Endodermal cell (in vitro differentiated cells): ENCODE data around the gene NKD1. TPM values are rescaled to one million over a fixed set of nuclear protein-coding genes. Genes with fewer than 3 reads are reported as not detected.

ENCODE experiments used
- DNase-seq: peaks from one replicate; pipeline ENCODE4 v3.0.0-alpha.2; 2017
- H3K27ac ChIP-seq: 2 replicates; pipeline ENCODE4 v1.5.1; 2013; ENCODE audit warnings: mild to moderate bottlenecking, low read depth, low read length, moderate library complexity
- H3K27me3 ChIP-seq: 2 replicates; pipeline ENCODE4 v1.6.1; 2013; ENCODE audit warnings: mild to moderate bottlenecking, low read length, moderate library complexity; ENCODE audit not compliant: insufficient read depth, control insufficient read depth, poor library complexity, severe bottlenecking
- H3K36me3 ChIP-seq: 2 replicates; pipeline ENCODE4 v1.7.0; 2013; ENCODE audit warnings: mild to moderate bottlenecking, low read length, moderate library complexity; ENCODE audit not compliant: control insufficient read depth, insufficient read depth
- H3K4me1 ChIP-seq: one replicate; pipeline ENCODE4 v1.7.0; 2013; ENCODE audit warnings: low read length; ENCODE audit not compliant: control insufficient read depth, insufficient read depth
- H3K4me3 ChIP-seq: 2 replicates; pipeline ENCODE4 v1.5.1; 2013; ENCODE audit warnings: mild to moderate bottlenecking, low read length, moderate library complexity
- H3K9ac ChIP-seq: 2 replicates; pipeline ENCODE4 v1.6.1; 2013; ENCODE audit warnings: mild to moderate bottlenecking, low read length, moderate library complexity; ENCODE audit not compliant: poor library complexity, severe bottlenecking; ENCODE audit errors: extremely low read depth
- H3K9me3 ChIP-seq: 2 replicates; pipeline ENCODE4 v1.6.1; 2013; ENCODE audit warnings: mild to moderate bottlenecking, low read length, moderate library complexity; ENCODE audit not compliant: control insufficient read depth
- H3K27ac Mint-ChIP-seq: 2 replicates; pipeline ENCODE4 v1.8.0; 2020; ENCODE audit warnings: mixed read lengths
- H3K27me3 Mint-ChIP-seq: 2 replicates; pipeline ENCODE4 v1.8.0; 2021; ENCODE audit warnings: mild to moderate bottlenecking, mixed read lengths; ENCODE audit not compliant: insufficient read depth
- H3K36me3 Mint-ChIP-seq: 2 replicates; pipeline ENCODE4 v1.8.0; 2020; ENCODE audit warnings: low read depth, mixed read lengths
- H3K4me1 Mint-ChIP-seq: 2 replicates; pipeline ENCODE4 v1.8.0; 2020; ENCODE audit warnings: mixed read lengths
- H3K4me3 Mint-ChIP-seq: 2 replicates; pipeline ENCODE4 v1.8.0; 2020; ENCODE audit warnings: mild to moderate bottlenecking, moderate library complexity, mixed read lengths
- H3K9me3 Mint-ChIP-seq: 2 replicates; pipeline ENCODE4 v1.8.0; 2020; ENCODE audit warnings: mild to moderate bottlenecking, mixed read lengths
- CTCF ChIP-seq: fragments of 200-600 bp; sonication (generic); conservative IDR thresholded peaks from 2 replicates; pipeline ENCODE4 v1.5.0; 2021; ENCODE audit warnings: antibody characterized with exemption, mild to moderate bottlenecking
- WGBS, 2 experiments: methylation state at CpG; one replicate each; pipeline versions ENCODE4 v1.1.5 to v1.1.7; 2013; ENCODE audit warnings: missing lambda C conversion rate in 2 of 2, mixed read lengths in 1 of 2; ENCODE audit not compliant: insufficient coverage in 1 of 2, insufficient read length in 1 of 2; 5-methylcytosine and 5-hydroxymethylcytosine counted together
- total RNA-seq, 2 donors: library from RNA; stranded (reverse); fragmentation: NEBNext Ultra II Directional in 1 of 2; extraction: Animal tissue kit (Norgen Biotek cat#: 25700) in 1 of 2; gene quantifications; 2 replicates in 1 of 2; 3 replicates in 1 of 2; pipeline ENCODE4 v1.2.1, GENCODE V29; 2021

The NKD1 gene
- total RNA-seq, 2 donors from 2014 or later, result 7.0 to 9.5 TPM

GRCh38 chr16:50571786-50572185 lies 23.6 kb downstream of the NKD1 start:
- H3K9me3 ChIP-seq, result no peaks in the 10 kb centered on the region
- H3K4me1 ChIP-seq, result no peaks in the 10 kb centered on the region
- H3K36me3 Mint-ChIP-seq, result peaks cover 7% of the 10 kb centered on the region
- H3K9ac ChIP-seq, result no peak overlapping the region
- no peaks in the 10 kb centered on the region for H3K9me3 Mint-ChIP-seq
- peaks cover 7% of the 10 kb centered on the region for H3K36me3 ChIP-seq
- 97 to 98% methylated on average over 6 to 7 of the region's 7 CpGs for WGBS, 2 experiments
- no peak overlapping the region for H3K4me3 ChIP-seq
- peaks cover 10% of the 10 kb centered on the region for H3K4me1 Mint-ChIP-seq
- H3K4me3 Mint-ChIP-seq, result no peak overlapping the region
- no peak overlapping the region for H3K27ac Mint-ChIP-seq
- no peaks in the 10 kb centered on the region for H3K27me3 ChIP-seq
- H3K27me3 Mint-ChIP-seq, result no peaks in the 10 kb centered on the region
- no peak for TF ChIP-seq CTCF
- DNase-seq, result no peak
- no peak overlapping the region for H3K27ac ChIP-seq

DNA sequence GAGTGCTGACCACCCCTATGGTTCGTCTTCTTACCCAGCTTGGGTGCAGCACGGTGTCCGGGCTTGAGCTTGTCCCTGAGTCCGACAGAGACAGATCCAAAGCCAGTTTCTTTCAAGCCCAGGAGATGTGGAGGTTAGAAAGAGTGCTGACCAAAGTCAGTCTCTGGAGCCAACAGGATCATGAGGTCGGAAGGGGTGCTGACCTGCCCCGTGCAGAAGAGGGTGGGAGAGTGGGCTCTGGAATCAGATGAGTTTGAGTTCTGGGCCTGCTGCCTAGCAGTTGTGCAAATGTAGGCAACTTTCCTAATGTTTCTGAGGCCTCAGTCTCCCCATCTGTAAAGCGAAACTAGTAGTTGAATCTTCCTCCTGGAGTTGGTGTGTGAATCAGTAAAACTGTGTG lies 24.5 kb downstream of the NKD1 start:
- Mint-ChIP-seq H3K27ac (peak overlapping the region; percentile 62), H3K27me3 (no peaks in the 10 kb centered on the region), H3K4me1 (peaks cover 9% of the 10 kb centered on the region), H3K36me3 (peaks cover 7% of the 10 kb centered on the region), H3K9me3 (no peaks in the 10 kb centered on the region), H3K4me3 (no peak overlapping the region)
- peaks cover 7% of the 10 kb centered on the region for H3K36me3 ChIP-seq
- H3K4me3 ChIP-seq, result no peak overlapping the region
- WGBS, 2 experiments, result 93 to 98% methylated on average over 5 to 7 of the region's 7 CpGs
- H3K4me1 ChIP-seq, result no peaks in the 10 kb centered on the region
- H3K9me3 ChIP-seq, result no peaks in the 10 kb centered on the region
- no peak for TF ChIP-seq CTCF
- no peak for DNase-seq
- H3K27me3 ChIP-seq, result no peaks in the 10 kb centered on the region
- H3K9ac ChIP-seq, result no peak overlapping the region
- no peak overlapping the region for H3K27ac ChIP-seq

DNA sequence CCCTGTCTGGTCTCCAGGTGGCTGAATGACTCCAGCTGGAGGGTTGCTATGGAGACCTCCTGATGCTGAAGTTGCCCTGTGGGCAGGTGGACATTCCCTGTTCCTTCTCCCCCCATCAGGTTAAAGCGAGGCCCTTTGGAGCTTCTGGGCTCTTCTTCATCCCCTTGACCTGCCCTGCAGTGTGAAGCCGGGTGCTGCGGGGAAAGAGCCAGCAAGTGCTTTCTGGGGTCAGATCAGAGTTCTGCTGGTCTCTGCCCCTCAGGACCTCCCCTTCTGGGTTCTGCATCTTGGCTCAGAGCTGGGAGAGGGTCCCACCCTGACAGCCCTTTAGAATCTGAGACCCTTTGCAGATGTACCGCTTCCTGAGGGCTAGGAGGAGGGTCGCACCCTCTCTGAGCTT lies 25.1 kb downstream of the NKD1 start:
- Mint-ChIP-seq H3K36me3 (peaks cover 7% of the 10 kb centered on the region), H3K4me1 (peaks cover 4% of the 10 kb centered on the region), H3K9me3 (no peaks in the 10 kb centered on the region), H3K27ac (no peak overlapping the region), H3K4me3 (no peak overlapping the region), H3K27me3 (no peaks in the 10 kb centered on the region)
- Histone ChIP-seq H3K36me3 (peaks cover 7% of the 10 kb centered on the region), H3K4me3 (no peak overlapping the region), H3K9me3 (no peaks in the 10 kb centered on the region), H3K27ac (no peak overlapping the region), H3K4me1 (no peaks in the 10 kb centered on the region), H3K27me3 (no peaks in the 10 kb centered on the region), H3K9ac (no peak overlapping the region)
- TF ChIP-seq CTCF, result no peak
- no peak for DNase-seq
- WGBS, 2 experiments, result 94 to 95% methylated on average over 3 to 5 of the region's 5 CpGs
